CD4-positive, CD25-positive, alpha-beta regulatory T cell (primary cell): ENCODE data around the gene EVX2. TPM values are rescaled to one million over a fixed set of nuclear protein-coding genes. Genes with fewer than 3 reads are reported as not detected.

ENCODE experiments used
- ATAC-seq, 2 donors: fragments of 150-1000 bp; cut with Tn5 transposase; one replicate each; pipeline ENCODE4 v1.10.0; 2021; ENCODE audit warnings: low read depth in 2 of 2, moderate number of reproducible peaks in 2 of 2, moderate library complexity in 1 of 2
- DNase-seq, 3 donors: peaks; one replicate each; pipeline versions ENCODE4 v3.0.0 to v3.0.0-alpha.2; 2012 to 2022; ENCODE audit warnings: mixed read lengths in 1 of 3
- H3K27ac ChIP-seq: one replicate; pipeline ENCODE4 v1.7.0; 2013; ENCODE audit warnings: mild to moderate bottlenecking, low read length; ENCODE audit not compliant: insufficient read depth, poor library complexity, severe bottlenecking
- H3K27me3 ChIP-seq: one replicate; pipeline ENCODE4 v1.7.0; 2013; ENCODE audit warnings: low read length; ENCODE audit not compliant: control insufficient read depth, insufficient read depth
- H3K36me3 ChIP-seq: one replicate; pipeline ENCODE4 v1.7.0; 2013; ENCODE audit warnings: mild to moderate bottlenecking, low read length, moderate library complexity; ENCODE audit not compliant: control insufficient read depth, insufficient read depth
- H3K4me1 ChIP-seq: 2 replicates; pipeline ENCODE4 v1.7.0; 2013; ENCODE audit warnings: mild to moderate bottlenecking, low read length; ENCODE audit not compliant: insufficient read depth, control insufficient read depth, poor library complexity, severe bottlenecking
- H3K4me3 ChIP-seq: one replicate; pipeline ENCODE4 v1.7.0; 2013; ENCODE audit warnings: low read depth, mild to moderate bottlenecking, low read length, moderate library complexity
- H3K9me3 ChIP-seq, 2 experiments: 1 replicate in 1 of 2; 2 replicates in 1 of 2; pipeline ENCODE4 v1.7.0; 2013; ENCODE audit warnings: low read length in 2 of 2, mild to moderate bottlenecking in 1 of 2, moderate library complexity in 1 of 2; ENCODE audit not compliant: control insufficient read depth in 2 of 2
- H3K27ac Mint-ChIP-seq, 3 donors: one replicate each; pipeline ENCODE4 v1.8.0; 2020 to 2022; ENCODE audit warnings: mild to moderate bottlenecking in 3 of 3, mixed read lengths in 3 of 3, moderate library complexity in 2 of 3
- H3K27me3 Mint-ChIP-seq: one replicate; pipeline ENCODE4 v1.8.0; 2022; ENCODE audit warnings: mild to moderate bottlenecking, mixed read lengths
- H3K36me3 Mint-ChIP-seq: one replicate; pipeline ENCODE4 v1.8.0; 2020; ENCODE audit warnings: mixed read lengths
- H3K4me1 Mint-ChIP-seq, 4 donors: one replicate each; pipeline ENCODE4 v1.8.0; 2020 to 2022; ENCODE audit warnings: mixed read lengths in 4 of 4, mild to moderate bottlenecking in 1 of 4
- H3K4me3 Mint-ChIP-seq, 4 donors: one replicate each; pipeline ENCODE4 v1.8.0; 2020 to 2022; ENCODE audit warnings: mild to moderate bottlenecking in 4 of 4, mixed read lengths in 4 of 4, moderate library complexity in 3 of 4
- H3K9me3 Mint-ChIP-seq, 7 donors: one replicate each; pipeline ENCODE4 v1.8.0; 2020 to 2022; ENCODE audit warnings: mixed read lengths in 7 of 7, mild to moderate bottlenecking in 3 of 7, moderate library complexity in 2 of 7
- polyA plus RNA-seq, 4 donors: library from polyadenylated mRNA; unstranded; fragments of 300-500 nt; fragmentation: Illumina TruSeq; gene quantifications; one replicate each; pipeline ENCODE4 v1.2.3, GENCODE V29; 2021
- total RNA-seq: library from RNA; stranded (reverse); gene quantifications from one replicate; pipeline ENCODE4 v1.2.3, GENCODE V29; 2022

The EVX2 gene
- total and polyA plus RNA-seq, 5 donors from 2014 or later: not detected

DNA sequence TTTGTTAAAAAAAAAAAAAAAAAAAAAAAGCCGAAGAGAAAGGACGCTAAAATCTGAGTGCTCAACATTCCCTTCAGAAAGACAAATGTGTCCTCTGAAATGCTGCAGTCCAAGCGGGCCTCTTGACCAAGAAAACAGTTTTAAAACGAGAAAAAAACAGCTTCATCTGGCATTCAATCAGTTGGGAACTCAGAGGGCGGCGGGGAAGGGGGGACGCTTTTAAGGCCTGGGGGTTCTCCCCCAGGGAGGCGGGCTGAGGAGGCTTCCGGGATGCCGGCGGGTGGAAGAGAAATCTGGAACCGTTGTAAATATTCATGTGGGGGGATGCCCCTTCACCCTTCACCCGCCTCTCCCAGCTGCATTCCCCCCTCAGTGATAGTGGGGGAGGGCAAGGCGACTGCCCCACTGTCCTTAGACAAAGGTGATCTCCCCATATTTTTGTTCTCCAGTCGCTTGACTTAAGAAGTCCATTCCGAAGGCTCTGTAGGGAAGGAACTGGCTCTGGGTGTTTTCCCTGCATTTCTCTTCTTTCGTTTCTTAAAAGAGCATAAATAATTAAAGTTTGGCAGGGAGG lies 20.1 kb upstream of the EVX2 start:
- Mint-ChIP-seq H3K27ac (peak overlapping the region in 1 of 3 donors; percentile 51), H3K4me1 (peaks cover 0 to 31% (median 11%) of the 10 kb centered on the region in 4 donors), H3K9me3 (peaks cover 0 to 13% (median 0%) of the 10 kb centered on the region in 7 donors), H3K4me3 (peak overlapping the region in 1 of 4 donors; percentile 13), H3K36me3 (no peaks in the 10 kb centered on the region), H3K27me3 (peaks cover 88% of the 10 kb centered on the region)
- DNase-seq: no peak
- H3K4me1 ChIP-seq: peaks cover 8% of the 10 kb centered on the region
- ATAC-seq: no peak
- no peak overlapping the region for H3K27ac ChIP-seq
- H3K36me3 ChIP-seq: no peaks in the 10 kb centered on the region
- no peaks in the 10 kb centered on the region for H3K9me3 ChIP-seq
- H3K4me3 ChIP-seq: no peak overlapping the region
- H3K27me3 ChIP-seq: peaks cover 35% of the 10 kb centered on the region

DNA sequence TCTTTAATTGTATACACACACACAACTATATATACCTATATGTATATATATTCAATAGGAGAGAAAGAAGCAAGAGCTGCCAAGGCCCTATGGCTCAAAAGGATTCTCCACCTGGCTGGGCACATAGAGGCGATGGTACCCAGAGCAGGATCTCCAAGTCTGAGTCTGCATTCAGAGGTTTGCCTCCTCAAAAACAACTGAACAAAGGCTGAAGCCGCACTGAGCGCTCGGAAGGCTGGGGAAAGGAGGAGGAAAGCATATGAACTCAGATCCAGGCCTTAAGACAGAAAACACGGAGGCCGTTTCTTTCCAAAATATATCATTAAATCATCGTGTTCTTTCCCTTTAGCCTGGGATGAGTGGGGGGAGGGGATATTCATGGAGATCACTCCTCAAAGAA lies 19.4 kb upstream of the EVX2 start:
- H3K27me3 Mint-ChIP-seq: peaks cover 88% of the 10 kb centered on the region
- no peak overlapping the region for H3K4me3 ChIP-seq
- no peaks in the 10 kb centered on the region for H3K36me3 ChIP-seq
- ATAC-seq (no peak), DNase-seq (no peak)
- H3K27me3 ChIP-seq: peaks cover 34% of the 10 kb centered on the region
- H3K4me1 Mint-ChIP-seq: peaks cover 0 to 26% (median 11%) of the 10 kb centered on the region in 4 donors
- H3K4me1 ChIP-seq: peaks cover 8% of the 10 kb centered on the region
- H3K27ac Mint-ChIP-seq: no peak overlapping the region
- H3K9me3 ChIP-seq: no peaks in the 10 kb centered on the region
- peaks cover 0 to 11% (median 0%) of the 10 kb centered on the region in 7 donors for H3K9me3 Mint-ChIP-seq
- no peaks in the 10 kb centered on the region for H3K36me3 Mint-ChIP-seq
- peak overlapping the region in 1 of 4 donors; percentile 65 for H3K4me3 Mint-ChIP-seq
- no peak overlapping the region for H3K27ac ChIP-seq

DNA sequence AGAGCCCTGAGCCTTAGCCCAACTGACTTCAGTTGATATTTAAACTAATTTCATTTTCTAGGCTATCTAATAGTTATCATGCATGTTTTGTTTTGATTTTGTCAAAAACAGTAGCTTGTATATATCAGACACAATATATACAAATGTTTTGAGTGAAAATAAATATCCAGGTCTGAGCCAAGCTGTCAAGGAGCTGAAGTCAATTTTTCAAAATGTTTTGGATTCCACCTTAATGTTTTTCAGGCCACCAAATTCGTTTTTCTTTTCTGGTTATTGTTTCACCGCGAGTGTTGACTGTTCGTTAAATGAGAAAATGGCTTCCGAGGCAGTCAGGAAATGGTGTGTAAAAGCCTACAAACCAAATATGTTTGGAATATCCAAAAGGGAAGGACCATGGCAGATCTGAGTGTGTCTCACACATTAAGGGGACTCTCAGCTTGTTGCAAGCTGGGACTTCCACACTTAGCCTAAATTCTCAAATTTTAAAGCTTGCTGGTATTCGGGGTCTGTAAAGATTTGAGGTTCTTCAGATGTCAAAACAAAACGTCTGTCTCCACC lies 18.6 kb upstream of the EVX2 start:
- Mint-ChIP-seq H3K27ac (no peak overlapping the region), H3K4me3 (peak overlapping the region in 2 of 4 donors; percentile 12 to 76), H3K9me3 (peaks cover 0 to 11% (median 0%) of the 10 kb centered on the region in 7 donors), H3K36me3 (no peaks in the 10 kb centered on the region), H3K4me1 (peaks cover 0 to 31% (median 17%) of the 10 kb centered on the region in 4 donors), H3K27me3 (peaks cover 94% of the 10 kb centered on the region)
- ATAC-seq: no peak
- H3K27me3 ChIP-seq: peaks cover 40% of the 10 kb centered on the region
- H3K9me3 ChIP-seq: no peaks in the 10 kb centered on the region
- DNase-seq: no peak
- no peak overlapping the region for H3K4me3 ChIP-seq
- H3K36me3 ChIP-seq: no peaks in the 10 kb centered on the region
- peaks cover 14% of the 10 kb centered on the region for H3K4me1 ChIP-seq
- no peak overlapping the region for H3K27ac ChIP-seq

DNA sequence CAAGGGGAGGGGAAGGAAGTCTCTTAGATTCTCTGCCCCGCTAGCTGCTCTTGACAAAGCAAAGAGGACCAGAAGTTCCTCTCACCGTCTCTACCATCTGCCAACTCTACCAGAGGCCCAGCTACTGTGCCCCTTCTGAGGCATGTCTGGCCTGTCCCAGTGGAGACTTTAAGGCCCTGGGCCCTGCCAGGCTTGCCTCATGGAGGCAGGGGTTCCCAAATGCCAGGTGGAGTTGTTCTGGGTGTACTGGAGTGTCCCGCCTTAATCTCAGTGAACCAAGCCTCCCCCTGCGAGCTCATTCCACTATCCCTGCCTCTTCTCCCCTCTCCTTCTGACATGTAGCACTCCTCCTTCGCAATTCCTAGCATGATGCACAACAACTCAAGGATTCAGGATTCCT lies 18.1 kb upstream of the EVX2 start:
- Mint-ChIP-seq H3K9me3 (peaks cover 0 to 11% (median 0%) of the 10 kb centered on the region in 7 donors), H3K36me3 (no peaks in the 10 kb centered on the region), H3K4me3 (peak overlapping the region in 2 of 4 donors; percentile 12 to 76), H3K27ac (no peak overlapping the region), H3K27me3 (peaks cover 95% of the 10 kb centered on the region), H3K4me1 (peaks cover 0 to 33% (median 20%) of the 10 kb centered on the region in 4 donors)
- H3K27me3 ChIP-seq: peaks cover 40% of the 10 kb centered on the region
- no peaks in the 10 kb centered on the region for H3K9me3 ChIP-seq
- no peak for DNase-seq
- no peak overlapping the region for H3K27ac ChIP-seq
- no peak for ATAC-seq
- peaks cover 16% of the 10 kb centered on the region for H3K4me1 ChIP-seq
- H3K4me3 ChIP-seq: no peak overlapping the region
- H3K36me3 ChIP-seq: no peaks in the 10 kb centered on the region

DNA sequence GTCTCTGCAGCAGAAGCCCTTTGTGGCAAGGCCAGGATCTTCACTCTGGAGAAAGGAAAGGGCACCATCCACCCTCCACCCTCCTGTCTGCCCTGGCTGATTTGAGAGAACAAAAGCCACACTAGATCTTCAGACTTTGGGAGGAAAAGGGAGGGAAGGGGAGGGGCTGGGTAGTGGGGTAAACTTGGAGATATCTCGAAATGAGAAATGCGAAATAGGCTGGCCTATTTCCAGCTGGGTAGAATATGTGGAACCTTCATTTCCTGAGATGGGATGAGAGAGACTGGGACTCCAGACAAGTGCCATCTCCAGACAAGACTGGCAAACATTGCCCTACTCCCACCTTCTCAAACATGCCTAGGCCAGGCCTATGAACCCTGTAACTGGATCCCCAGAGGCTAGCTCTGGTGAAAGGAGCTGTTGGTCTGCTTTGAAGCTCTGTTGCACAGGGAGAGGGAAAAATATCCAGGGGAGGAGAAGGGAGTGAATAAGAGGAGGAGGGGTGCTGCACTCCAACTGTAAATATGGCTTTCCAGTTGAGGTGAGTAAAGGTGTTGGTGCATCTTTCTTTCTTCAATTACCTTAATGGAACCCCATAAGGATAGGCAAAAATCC lies 17.6 kb upstream of the EVX2 start:
- Histone ChIP-seq H3K4me1 (peaks cover 17% of the 10 kb centered on the region), H3K9me3 (peaks cover 0 to 4% of the 10 kb centered on the region in 2 experiments), H3K27me3 (peaks cover 45% of the 10 kb centered on the region), H3K4me3 (no peak overlapping the region), H3K36me3 (no peaks in the 10 kb centered on the region), H3K27ac (no peak overlapping the region)
- Mint-ChIP-seq H3K27ac (no peak overlapping the region), H3K4me3 (peak overlapping the region in 1 of 4 donors; percentile 46), H3K4me1 (peaks cover 5 to 36% (median 24%) of the 10 kb centered on the region in 4 donors), H3K9me3 (peaks cover 0 to 14% (median 0%) of the 10 kb centered on the region in 7 donors), H3K27me3 (peaks cover 97% of the 10 kb centered on the region), H3K36me3 (no peaks in the 10 kb centered on the region)
- no peak for DNase-seq
- no peak for ATAC-seq

DNA sequence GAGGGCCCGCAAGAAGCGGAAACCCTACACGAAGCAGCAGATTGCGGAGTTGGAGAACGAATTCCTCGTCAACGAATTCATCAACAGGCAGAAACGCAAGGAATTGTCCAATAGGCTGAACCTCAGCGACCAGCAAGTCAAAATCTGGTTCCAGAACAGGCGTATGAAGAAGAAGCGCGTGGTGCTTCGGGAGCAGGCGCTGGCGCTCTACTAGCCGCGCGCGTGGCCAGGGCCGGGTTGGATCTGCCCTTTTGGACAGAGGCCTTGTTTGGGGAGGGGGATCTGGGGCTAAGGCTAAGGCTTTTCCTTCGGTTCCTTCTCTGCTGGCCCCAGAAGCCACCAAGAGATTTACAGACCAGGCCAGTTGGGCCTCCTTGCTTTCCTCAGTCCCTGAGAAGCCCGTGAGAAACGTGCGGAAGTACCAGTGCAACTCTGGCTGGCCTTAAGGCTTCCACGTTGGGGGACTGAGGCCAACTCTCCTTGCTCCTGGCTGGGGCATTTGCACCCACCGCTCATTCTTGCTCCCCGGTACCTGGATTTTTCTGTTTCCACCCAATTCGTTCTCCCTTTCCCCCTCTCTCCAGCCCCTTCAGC lies 16.9 kb upstream of the EVX2 start:
- H3K36me3 Mint-ChIP-seq: no peaks in the 10 kb centered on the region
- peaks cover 2 to 8% of the 10 kb centered on the region in 2 experiments for H3K9me3 ChIP-seq
- peaks cover 0 to 13% (median 0%) of the 10 kb centered on the region in 7 donors for H3K9me3 Mint-ChIP-seq
- peaks cover 46% of the 10 kb centered on the region for H3K27me3 ChIP-seq
- peak overlapping the region in 1 of 4 donors; percentile 46 for H3K4me3 Mint-ChIP-seq
- no peak overlapping the region for H3K27ac Mint-ChIP-seq
- H3K36me3 ChIP-seq: no peaks in the 10 kb centered on the region
- peaks cover 19% of the 10 kb centered on the region for H3K4me1 ChIP-seq
- ATAC-seq (no peak), DNase-seq (no peak)
- peaks cover 97% of the 10 kb centered on the region for H3K27me3 Mint-ChIP-seq
- H3K4me1 Mint-ChIP-seq: peaks cover 6 to 34% (median 20%) of the 10 kb centered on the region in 4 donors
- H3K27ac ChIP-seq: no peak overlapping the region
- H3K4me3 ChIP-seq: no peak overlapping the region

DNA sequence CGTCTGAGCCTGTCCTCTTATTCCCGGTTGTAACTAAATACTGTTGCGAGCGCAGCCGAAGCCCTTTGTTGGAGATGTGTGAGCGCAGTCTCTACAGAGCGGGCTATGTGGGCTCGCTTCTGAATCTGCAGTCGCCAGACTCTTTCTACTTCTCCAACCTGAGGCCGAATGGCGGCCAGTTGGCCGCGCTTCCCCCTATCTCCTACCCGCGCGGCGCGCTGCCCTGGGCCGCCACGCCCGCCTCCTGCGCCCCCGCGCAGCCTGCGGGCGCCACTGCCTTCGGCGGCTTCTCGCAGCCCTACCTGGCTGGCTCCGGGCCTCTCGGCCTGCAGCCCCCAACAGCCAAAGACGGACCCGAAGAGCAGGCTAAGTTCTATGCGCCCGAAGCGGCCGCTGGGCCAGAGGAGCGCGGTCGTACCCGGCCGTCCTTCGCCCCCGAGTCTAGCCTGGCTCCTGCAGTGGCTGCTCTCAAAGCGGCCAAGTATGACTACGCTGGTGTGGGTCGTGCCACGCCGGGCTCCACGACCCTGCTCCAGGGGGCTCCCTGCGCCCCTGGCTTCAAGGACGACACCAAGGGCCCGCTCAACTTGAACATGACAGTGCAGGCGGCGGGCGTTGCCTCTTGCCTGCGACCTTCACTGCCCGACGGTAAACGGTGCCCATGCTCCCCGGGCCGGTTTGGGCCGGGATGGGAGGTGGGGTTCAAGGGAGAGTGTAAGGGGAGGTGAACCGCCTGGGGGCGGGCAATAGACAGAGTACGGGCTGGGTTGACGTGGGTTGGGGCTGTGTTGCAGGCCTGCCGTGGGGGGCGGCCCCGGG lies 16.2 kb upstream of the EVX2 start, which contains the start of gene HOXD12:
HOXD12 (plus strand) TSS at position 68 of the 819 bp plus-strand sequence; CDS start at position 75, 7 bp downstream.
- peaks cover 19% of the 10 kb centered on the region for H3K4me1 ChIP-seq
- H3K27ac ChIP-seq: no peak within 1 kb of the TSS
- peak within 1 kb of the TSS in 2 of 4 donors; percentile 13 to 58 for H3K4me3 Mint-ChIP-seq
- peaks cover 6 to 29% (median 20%) of the 10 kb centered on the region in 4 donors for H3K4me1 Mint-ChIP-seq
- H3K36me3 ChIP-seq: no peaks in the 10 kb centered on the region
- H3K27ac Mint-ChIP-seq: no peak within 1 kb of the TSS
- no peak for ATAC-seq
- no peaks in the 10 kb centered on the region for H3K36me3 Mint-ChIP-seq
- no peak for DNase-seq
- no peak within 1 kb of the TSS for H3K4me3 ChIP-seq
- H3K27me3 ChIP-seq: peaks cover 53% of the 10 kb centered on the region
- peaks cover 97% of the 10 kb centered on the region for H3K27me3 Mint-ChIP-seq
- H3K9me3 ChIP-seq: peaks cover 3 to 15% of the 10 kb centered on the region in 2 experiments
- peaks cover 0 to 13% (median 0%) of the 10 kb centered on the region in 7 donors for H3K9me3 Mint-ChIP-seq
